GM19099 (cell line): ENCODE results near the gene ZNF25.

Experiments
- POLR2A ChIP-seq: IDR thresholded peaks from 3 replicates; pipeline ENCODE4 v1.6.1; 2011; ENCODE audit warnings: low read depth; ENCODE audit not compliant: insufficient read length; ENCODE audit errors: extremely low read depth

The ZNF25 gene

DNA sequence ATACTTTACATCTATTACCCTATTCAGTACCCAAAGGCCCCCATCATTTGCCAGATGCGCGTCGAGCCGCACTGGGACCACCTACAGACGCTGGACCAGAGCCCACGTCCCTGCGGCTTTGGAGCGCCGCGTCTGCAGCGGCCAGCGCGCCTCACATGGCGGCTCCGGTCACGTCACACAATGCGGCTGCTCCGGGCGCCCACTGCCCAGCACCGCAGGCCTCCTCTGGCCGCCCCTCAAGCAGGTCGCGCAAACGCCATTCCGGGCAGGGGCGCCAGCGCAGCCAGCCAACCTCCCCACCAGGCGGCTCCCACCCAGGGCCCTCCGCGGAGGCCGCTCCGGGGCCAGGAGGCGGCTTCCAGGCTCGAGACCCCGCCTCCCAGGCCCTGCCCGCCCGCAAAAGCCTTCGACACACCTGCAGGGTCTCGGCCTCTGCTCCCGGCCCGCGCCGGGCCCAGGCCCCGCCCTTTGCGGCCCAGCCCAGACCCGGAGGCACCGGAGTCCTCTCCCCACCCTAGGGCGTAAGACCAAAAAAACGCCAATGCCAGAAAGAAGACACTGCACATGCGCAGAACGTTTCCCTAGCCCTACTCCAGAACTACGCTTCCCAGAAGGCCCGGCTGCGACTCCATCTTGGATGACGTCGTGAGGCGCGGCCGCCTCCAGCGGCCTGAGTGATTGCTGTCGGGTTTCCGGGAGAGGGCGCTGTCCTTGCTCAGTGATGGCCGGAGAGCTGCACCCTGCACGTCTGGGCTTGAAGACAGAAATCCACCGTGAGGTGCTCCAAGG lies at the start of gene ZNF25:
ZNF25 (minus strand) TSS at position 557 of the 789 bp plus-strand sequence. CDS start 4,925 bp downstream, outside the sequence.
- peak; percentile 79 for TF ChIP-seq POLR2A

DNA sequence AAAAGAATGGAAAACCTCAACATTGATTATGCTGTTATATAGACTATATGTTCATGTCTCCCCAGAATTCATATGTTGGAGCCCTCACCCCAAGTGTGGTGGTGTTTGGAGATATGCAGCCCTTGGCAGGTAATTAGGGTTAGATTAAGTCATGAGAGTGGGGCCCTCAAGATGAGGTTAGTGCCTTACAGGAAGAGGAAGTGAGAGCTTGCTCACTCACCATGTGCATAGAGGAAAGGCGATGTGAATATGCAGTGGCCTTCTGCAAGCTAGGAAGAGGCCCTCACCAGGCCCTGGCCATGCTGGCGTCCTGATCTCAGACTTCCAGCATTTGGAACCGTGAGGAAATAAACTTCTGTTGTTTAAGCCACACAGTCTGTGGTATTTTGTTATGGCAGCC lies 48.8 kb upstream of the ZNF25 start:
- no peak for TF ChIP-seq POLR2A

DNA sequence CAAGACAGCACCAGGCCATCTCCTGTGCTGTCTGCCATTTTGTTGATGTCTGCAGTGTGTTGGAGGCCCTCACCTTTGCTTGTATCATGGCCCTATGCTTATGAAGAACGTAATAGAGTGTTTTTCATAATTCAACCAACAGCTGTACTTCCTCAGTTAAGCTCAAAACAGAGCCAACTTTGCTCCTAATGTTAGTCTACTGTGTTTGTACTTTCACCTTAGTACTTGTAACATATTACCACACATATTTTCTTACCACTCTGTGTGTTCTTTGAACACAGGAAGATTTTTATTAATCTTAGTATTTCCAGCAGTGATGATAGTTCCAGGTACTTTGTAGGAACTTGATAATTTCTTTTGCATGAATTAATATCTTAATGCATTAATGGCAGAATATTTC lies 39.9 kb upstream of the ZNF25 start:
- TF ChIP-seq POLR2A = no peak

DNA sequence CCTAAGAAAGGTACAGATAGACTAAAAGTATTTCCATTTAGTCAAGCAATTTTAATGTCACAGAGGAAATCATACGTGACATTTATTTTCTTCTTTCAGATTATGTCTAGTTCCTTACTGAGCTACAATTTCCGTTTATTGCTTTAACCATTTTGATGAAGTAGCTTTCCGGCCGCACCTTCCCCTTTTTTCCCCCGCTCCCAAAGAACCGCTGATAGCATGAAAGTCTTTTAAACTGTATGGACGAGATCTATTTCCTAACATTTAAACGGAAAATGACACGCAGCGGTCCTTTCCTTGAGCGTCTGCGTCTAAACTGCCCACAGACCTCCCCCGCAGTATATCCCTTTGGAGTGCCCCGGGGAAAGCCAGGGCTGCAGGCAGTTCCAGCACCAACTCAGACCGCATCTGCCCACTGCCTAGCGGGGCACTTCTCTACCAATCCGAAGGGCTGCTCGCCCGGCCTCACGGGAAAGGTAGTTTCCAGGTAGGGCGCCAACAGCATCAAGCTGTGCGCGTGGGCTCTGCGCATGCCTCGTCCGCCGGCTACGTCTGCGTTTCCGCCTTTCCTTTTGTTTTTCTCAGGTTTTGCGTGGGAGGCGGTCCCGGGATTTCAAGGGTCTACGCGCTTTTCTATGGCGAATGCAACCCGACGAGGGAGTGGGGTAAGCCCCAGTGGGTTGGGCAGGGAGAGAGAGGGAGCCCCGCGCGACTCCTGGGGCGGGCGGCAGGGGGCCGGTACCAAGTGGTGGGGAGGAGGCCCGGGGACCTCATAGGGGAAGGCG lies 33.9 kb upstream of the ZNF25 start, which contains the start of gene ZNF33A:
ZNF33A (plus strand) TSS at position 557 of the 785 bp plus-strand sequence. CDS start 1,667 bp downstream, outside the sequence.
- no peak for TF ChIP-seq POLR2A

DNA sequence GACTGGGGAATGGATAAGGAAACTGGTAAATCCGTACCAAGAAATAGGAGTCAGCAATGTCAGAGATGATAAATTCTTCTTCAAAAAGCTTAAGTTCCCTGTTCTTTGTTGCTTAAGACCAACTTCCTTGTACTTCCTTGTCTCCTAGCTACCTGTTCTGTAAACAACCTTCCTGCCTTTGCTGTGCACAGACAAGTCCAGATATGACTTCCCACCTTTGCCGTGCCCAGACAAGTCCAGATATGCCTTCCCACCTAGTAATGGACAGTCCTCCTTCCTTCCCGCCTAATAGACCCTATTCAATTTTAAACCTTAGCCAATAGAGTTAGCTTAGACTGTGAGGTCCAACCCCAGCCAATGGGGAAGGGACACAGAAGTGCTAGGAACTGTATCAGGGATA lies 31.5 kb upstream of the ZNF25 start:
- no peak for TF ChIP-seq POLR2A

DNA sequence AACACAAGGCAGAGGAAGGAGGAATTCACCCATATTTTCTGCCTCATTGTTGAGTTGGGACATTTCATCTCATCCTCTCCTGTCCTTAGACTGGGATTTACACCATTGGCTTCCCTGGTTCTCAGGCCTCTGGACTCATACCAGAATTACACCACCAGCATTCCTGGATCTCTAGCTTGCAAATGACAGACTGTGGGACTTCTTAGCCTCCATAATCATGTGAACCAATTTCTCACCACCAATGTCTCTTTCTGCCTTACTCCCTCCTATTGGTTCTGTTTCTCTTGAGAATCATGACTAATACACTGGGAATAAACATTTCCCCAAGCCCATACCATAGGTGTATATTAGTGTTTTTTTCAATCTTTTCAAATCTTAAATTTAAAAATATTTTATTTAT lies 31.1 kb upstream of the ZNF25 start:
- TF ChIP-seq POLR2A = no peak

DNA sequence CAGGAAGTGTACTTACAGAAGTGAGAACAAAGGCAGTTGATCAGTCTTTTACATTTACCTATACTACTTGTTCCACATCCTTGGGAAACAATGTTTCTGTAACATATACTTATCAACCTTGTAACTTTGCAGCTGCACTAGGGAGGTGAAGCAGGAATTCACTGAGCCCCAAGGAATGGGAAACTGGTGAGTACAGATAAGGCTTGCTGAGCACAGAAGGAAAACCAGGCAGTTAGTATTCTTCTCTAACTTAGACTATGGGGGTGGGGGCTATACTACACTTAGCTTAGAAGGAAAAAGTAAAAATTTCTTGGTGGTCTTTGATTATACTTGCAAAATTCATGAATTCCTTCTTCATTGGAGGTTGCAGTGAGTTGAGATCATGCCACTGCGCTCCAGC lies 27.1 kb upstream of the ZNF25 start:
- TF ChIP-seq POLR2A = no peak

DNA sequence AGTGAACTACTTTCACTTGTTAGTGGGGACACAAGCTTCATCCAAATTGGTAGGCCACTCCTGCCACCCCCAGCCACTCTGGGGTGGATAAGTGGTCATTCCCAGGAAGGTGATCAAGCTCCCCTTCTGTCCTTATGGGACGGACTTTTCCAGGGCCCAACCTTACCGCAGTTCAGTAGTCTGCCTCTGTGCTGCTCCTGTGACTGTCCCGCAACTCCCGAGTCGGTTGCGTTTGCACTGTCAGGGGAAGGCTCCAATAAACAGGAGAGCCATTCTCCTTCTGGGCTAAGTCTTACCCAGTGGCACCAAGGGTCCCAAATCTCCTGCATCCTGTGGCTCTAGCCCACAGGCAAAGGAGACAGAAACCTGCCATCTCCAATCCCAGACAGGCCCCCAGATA lies 26.6 kb upstream of the ZNF25 start:
- TF ChIP-seq POLR2A = no peak

DNA sequence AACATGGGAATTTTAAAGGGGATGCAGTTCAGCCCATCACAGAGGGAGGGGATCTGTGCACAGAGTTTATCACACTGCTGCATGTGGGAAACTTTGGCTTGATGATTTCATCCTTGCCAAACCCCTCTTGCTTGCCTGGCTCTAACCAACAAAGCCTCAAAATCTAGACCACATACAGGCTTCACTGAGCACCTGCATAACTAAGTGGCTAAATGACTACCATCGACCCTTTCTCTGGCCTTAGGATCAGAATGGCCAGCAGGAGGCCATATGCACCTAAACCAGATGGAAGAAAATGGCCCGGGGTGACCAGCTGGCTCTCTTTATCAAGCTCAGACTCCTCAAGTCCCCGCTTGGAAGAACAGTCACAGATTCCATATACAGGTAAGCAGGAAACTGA lies 15.6 kb upstream of the ZNF25 start:
- no peak for TF ChIP-seq POLR2A

DNA sequence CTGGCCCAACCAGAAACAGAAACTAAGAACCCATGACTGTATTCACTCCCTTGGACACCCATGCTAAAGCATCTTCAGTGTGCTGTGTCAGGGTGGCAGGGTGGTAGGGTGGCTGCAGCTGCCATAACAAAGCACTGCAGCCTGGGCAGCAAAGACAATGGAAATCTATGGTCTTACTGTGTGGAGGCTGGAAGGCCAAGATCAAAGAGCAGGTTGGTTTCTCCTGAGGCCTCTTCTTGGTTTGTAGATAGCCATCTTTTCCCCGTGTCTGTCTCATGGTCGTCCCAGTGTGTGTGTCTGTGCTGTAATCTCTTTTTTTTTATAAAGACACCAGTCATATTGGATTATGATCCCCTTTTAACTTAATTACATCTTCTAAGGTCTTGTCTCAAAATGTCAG lies 15.2 kb upstream of the ZNF25 start:
- no peak for TF ChIP-seq POLR2A

DNA sequence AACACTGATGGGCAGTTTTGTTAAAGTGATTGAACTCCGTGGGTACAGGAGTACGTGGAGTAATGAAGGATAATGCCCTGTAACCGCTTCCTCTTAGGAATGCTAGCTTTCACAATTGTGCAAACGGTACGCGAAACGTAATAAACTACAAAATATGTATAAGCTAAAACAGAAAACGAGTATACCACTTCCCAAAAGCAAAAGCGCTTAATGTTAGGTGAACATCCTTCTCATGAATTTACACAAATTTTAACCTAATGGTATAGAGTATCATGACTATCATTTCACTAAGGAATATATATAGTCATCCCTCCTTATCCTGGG lies 395 bp upstream of the ZNF25 start:
- no peak for TF ChIP-seq POLR2A

DNA sequence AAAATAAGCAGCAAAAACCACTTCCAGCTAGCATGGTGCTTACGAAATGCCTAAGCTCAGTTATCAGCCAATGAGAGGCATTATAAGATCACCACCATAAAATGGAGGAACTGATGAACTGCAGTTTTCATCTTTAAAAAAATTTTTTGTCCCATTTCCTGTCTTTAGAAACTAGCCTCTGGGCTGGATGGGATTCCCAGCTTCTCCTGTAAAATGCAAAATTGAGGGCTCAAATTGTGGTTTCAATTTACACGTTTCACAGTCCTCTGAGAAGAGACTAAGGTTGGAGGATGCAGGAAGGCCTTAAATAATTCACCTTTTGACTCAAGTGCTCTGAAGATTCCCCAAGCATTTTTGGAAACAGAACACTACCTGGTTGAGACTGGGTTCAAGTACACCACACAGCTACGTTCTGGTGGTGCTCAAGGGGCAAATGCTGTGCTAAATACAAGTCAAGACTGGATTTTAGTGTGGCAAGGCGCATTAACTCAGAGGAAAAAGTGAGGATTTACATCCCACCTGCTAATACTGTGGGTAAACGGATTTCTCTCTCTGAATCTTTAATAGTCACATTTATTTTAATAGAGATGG lies 951 bp downstream of the ZNF25 start:
- no peak for TF ChIP-seq POLR2A

DNA sequence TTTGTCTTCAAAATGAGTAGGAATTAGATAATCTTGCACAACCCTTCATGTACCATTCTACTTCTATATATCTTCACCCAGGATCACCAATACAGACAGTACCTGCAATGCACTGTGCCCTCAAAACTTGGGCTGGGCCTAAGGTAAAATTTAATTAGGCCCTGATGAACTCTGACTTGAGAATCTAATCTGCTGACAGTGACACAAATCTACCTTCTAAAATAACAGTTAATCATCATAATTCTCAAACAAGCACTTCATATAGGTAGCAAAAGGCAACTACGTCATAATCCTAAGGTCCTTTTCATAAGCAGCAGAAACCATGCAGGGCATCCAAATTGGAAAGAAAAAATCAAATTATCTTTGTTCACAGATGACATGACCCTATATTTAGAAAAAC lies 4.1 kb downstream of the ZNF25 start:
- no peak for TF ChIP-seq POLR2A

DNA sequence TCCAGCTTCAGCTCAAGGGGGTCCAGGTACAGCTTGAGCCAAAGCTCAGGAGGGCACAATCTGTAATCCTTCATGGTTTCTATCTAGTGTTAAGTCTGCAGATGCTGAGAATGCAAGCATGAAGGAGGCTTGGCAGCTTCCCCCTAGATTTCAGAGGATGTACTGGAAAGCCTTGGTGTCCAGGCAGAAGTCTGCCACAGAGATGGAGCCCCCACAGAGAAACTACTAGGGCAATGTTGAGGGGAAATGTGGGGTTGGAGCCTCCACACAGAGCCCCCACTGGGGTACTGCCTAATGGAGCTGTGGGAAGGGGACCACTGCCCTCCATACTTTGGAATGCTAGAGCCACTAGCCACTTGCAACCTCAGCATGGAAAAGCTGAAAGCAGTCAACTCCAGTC lies 11.4 kb downstream of the ZNF25 start:
- TF ChIP-seq POLR2A = no peak

DNA sequence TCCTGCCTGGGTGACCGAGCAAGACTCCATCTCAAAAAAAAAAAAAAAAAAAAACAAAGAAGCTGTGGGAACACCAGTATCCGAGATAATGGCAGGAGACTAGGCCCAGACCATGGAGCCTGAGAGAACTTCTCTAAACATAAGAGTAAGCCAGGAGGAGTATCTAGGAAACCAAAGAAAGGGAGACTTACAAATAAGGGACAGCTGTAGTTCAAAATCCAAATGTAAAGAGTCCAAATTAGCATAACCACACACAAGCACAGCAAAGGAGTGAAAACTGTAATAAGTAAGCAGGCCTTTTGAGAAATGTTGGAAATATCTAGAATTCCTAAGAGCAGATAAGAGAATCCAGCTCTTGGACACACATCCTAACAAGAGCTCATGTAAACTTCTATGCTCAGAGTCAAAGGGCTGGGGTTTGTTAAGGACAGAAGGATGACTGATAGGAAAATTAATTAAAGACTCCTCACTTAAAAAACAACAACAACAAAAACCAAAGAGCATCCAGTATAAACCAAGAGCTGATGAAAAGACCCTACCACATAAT lies 15.8 kb downstream of the ZNF25 start:
- no peak for TF ChIP-seq POLR2A
